ENCODE results near the gene RHBG. TPM values are rescaled to one million over a fixed set of nuclear protein-coding genes. Genes with fewer than 3 reads are reported as not detected.
A peak's percentile ranks its signal among the peaks of the same experiment; 100 is the strongest.
"Not testable (repeated sequence)": the region's sequence is repeated elsewhere in the genome, so short reads cannot be mapped to it uniquely, and the experiment has no call there.

RHBG gene
- not detected for polyA plus RNA-seq (2012; ENCODE audit: insufficient read depth, insufficient read length)

- no peak for DNase-seq (ENCODE audit: low read depth, low spot score)
These were observed at the start of gene RHBG for GRCh38 chr1:156368889-156369684. TSS of gene RHBG (plus strand) at chr1:156369211. CDS start at chr1:156369250, 39 bp downstream.

GRCh38 chr1:156319664-156320063 is 49.3 kb upstream of the RHBG start:
- H3K4me3 ChIP-seq (ENCODE audit: low read length): no peak overlapping the region
- no peak for DNase-seq (ENCODE audit: low read depth, low spot score)

More at GRCh38 chr1:156368889-156369684, at the start of gene RHBG:
- H3K4me3 ChIP-seq (ENCODE audit: low read length): no peak within 1 kb of the TSS

- H3K4me3 ChIP-seq (ENCODE audit: low read length): no peak overlapping the region
- no peak for DNase-seq (ENCODE audit: low read depth, low spot score)
These were observed 48.5 kb upstream of the RHBG start for GRCh38 chr1:156320560-156320959.

GRCh38 chr1:156323179-156323578 is 45.8 kb upstream of the RHBG start:
- not testable (repeated sequence) for DNase-seq (ENCODE audit: low read depth, low spot score); H3K4me3 ChIP-seq (ENCODE audit: low read length)

GRCh38 chr1:156336242-156336641 is 32.8 kb upstream of the RHBG start:
- peak; percentile 28 for DNase-seq (ENCODE audit: low read depth, low spot score)
- H3K4me3 ChIP-seq (ENCODE audit: low read length): peak overlapping the region; percentile 80

GRCh38 chr1:156337052-156337887 is 31.7 kb upstream of the RHBG start:
- peak overlapping the region; percentile 80 for H3K4me3 ChIP-seq (ENCODE audit: low read length)
- no peak for DNase-seq (ENCODE audit: low read depth, low spot score)

GRCh38 chr1:156337888-156338179 is 31.2 kb upstream of the RHBG start:
- peak overlapping the region; percentile 80 for H3K4me3 ChIP-seq (ENCODE audit: low read length)
- no peak for DNase-seq (ENCODE audit: low read depth, low spot score)

GRCh38 chr1:156338180-156338976 is 30.6 kb upstream of the RHBG start, which contains the start of the genes CCT3 and TSACC:
TSS of gene CCT3 (minus strand) at chr1:156338292. CDS start at chr1:156338184, 108 bp downstream.
TSS of gene TSACC (plus strand) at chr1:156338526. CDS start at chr1:156339758, 1,232 bp downstream.
- DNase-seq (ENCODE audit: low read depth, low spot score): peak; percentile 100
- peak within 1 kb of the TSS; percentile 80 for H3K4me3 ChIP-seq (ENCODE audit: low read length)

GRCh38 chr1:156342166-156342955 is 26.6 kb upstream of the RHBG start:
- DNase-seq (ENCODE audit: low read depth, low spot score): no peak
- no peak overlapping the region for H3K4me3 ChIP-seq (ENCODE audit: low read length)

- H3K4me3 ChIP-seq (ENCODE audit: low read length): no peak overlapping the region
- no peak for DNase-seq (ENCODE audit: low read depth, low spot score)
These were observed 24.6 kb upstream of the RHBG start for GRCh38 chr1:156344409-156344808.

GRCh38 chr1:156346035-156346434 is 23.0 kb upstream of the RHBG start:
- not testable (repeated sequence) for H3K4me3 ChIP-seq (ENCODE audit: low read length); DNase-seq (ENCODE audit: low read depth, low spot score)

GRCh38 chr1:156346636-156347035 is 22.4 kb upstream of the RHBG start:
- no peak for DNase-seq (ENCODE audit: low read depth, low spot score)
- no peak overlapping the region for H3K4me3 ChIP-seq (ENCODE audit: low read length)

GRCh38 chr1:156347331-156347730 is 21.7 kb upstream of the RHBG start:
- no peak overlapping the region for H3K4me3 ChIP-seq (ENCODE audit: low read length)
- DNase-seq (ENCODE audit: low read depth, low spot score): no peak

- not testable (repeated sequence) for H3K4me3 ChIP-seq (ENCODE audit: low read length); DNase-seq (ENCODE audit: low read depth, low spot score)
These were observed 16.5 kb upstream of the RHBG start for GRCh38 chr1:156352481-156352880.

- DNase-seq (ENCODE audit: low read depth, low spot score): no peak
- peak overlapping the region; percentile 21 for H3K4me3 ChIP-seq (ENCODE audit: low read length)
These were observed 12.6 kb upstream of the RHBG start for GRCh38 chr1:156356262-156356874.

GRCh38 chr1:156356875-156357534 is 12.0 kb upstream of the RHBG start:
- DNase-seq (ENCODE audit: low read depth, low spot score): peak; percentile 34
- peak overlapping the region; percentile 21 for H3K4me3 ChIP-seq (ENCODE audit: low read length)

- no peak overlapping the region for H3K4me3 ChIP-seq (ENCODE audit: low read length)
These were observed 11.0 kb upstream of the RHBG start for GRCh38 chr1:156357977-156358376.

GRCh38 chr1:156358641-156359040 is 10.4 kb upstream of the RHBG start:
- no peak overlapping the region for H3K4me3 ChIP-seq (ENCODE audit: low read length)
- no peak for DNase-seq (ENCODE audit: low read depth, low spot score)

More at GRCh38 chr1:156357977-156358376, 11.0 kb upstream of the RHBG start:
- no peak for DNase-seq (ENCODE audit: low read depth, low spot score)

Data from Jurkat, Clone E6-1 (cell line).